KMS-11 (cell line): ENCODE measurements around the gene SUZ12.
"Not testable (repeated sequence)": the region's sequence is repeated elsewhere in the genome, so short reads cannot be mapped to it uniquely, and the experiment has no call there.

ENCODE experiments used
- H2AFZ ChIP-seq: fragments of 200-600 bp; sonication (generic); 2 replicates; pipeline ENCODE4 v1.6.1; 2016; ENCODE audit warnings: antibody characterized with exemption, mixed run types, low read depth
- H3K27ac ChIP-seq: fragments of 200-600 bp; sonication (generic); 2 replicates; pipeline ENCODE4 v1.6.1; 2016; ENCODE audit warnings: mild to moderate bottlenecking, mixed run types
- H3K27me3 ChIP-seq: fragments of 200-600 bp; sonication (generic); 2 replicates; pipeline ENCODE4 v1.6.1; 2017; ENCODE audit warnings: mild to moderate bottlenecking, low read depth, mixed run types, moderate library complexity; ENCODE audit not compliant: insufficient read depth
- H3K36me3 ChIP-seq: fragments of 200-600 bp; sonication (generic); 2 replicates; pipeline ENCODE4 v1.6.1; 2017; ENCODE audit warnings: mild to moderate bottlenecking, mixed run types; ENCODE audit not compliant: insufficient read depth
- H3K4me1 ChIP-seq: fragments of 200-600 bp; sonication (generic); 2 replicates; pipeline ENCODE4 v1.6.1; 2016; ENCODE audit warnings: mild to moderate bottlenecking, low read depth, mixed run types; ENCODE audit not compliant: poor library complexity, severe bottlenecking
- H3K4me2 ChIP-seq: fragments of 200-600 bp; sonication (generic); 2 replicates; pipeline ENCODE4 v1.7.0; 2016; ENCODE audit warnings: mild to moderate bottlenecking, mixed run types
- H3K4me3 ChIP-seq: fragments of 200-600 bp; sonication (generic); IDR thresholded peaks from 2 replicates; pipeline ENCODE4 v1.6.1; 2017; ENCODE audit warnings: low read depth, low read length, mixed read lengths; ENCODE audit not compliant: insufficient read depth
- H3K79me2 ChIP-seq: fragments of 200-600 bp; sonication (generic); 2 replicates; pipeline ENCODE4 v1.6.1; 2016; ENCODE audit warnings: low read depth, mixed run types; ENCODE audit not compliant: insufficient read depth
- H3K9ac ChIP-seq: fragments of 200-600 bp; sonication (generic); 2 replicates; pipeline ENCODE4 v1.6.1; 2016; ENCODE audit warnings: mild to moderate bottlenecking, mixed run types
- H4K20me1 ChIP-seq: fragments of 200-600 bp; sonication (generic); 2 replicates; pipeline ENCODE4 v1.6.1; 2016; ENCODE audit warnings: mild to moderate bottlenecking, mixed run types; ENCODE audit not compliant: insufficient read depth
- TF ChIP-seq, protein P1 (sequence below): fragments of 200-600 bp; sonication (generic); conservative IDR thresholded peaks from 2 replicates; pipeline ENCODE4 v1.6.1; 2017; ENCODE audit warnings: low read depth, mild to moderate bottlenecking, antibody characterized with exemption, low read length, moderate library complexity, mixed read lengths

The SUZ12 gene

DNA sequence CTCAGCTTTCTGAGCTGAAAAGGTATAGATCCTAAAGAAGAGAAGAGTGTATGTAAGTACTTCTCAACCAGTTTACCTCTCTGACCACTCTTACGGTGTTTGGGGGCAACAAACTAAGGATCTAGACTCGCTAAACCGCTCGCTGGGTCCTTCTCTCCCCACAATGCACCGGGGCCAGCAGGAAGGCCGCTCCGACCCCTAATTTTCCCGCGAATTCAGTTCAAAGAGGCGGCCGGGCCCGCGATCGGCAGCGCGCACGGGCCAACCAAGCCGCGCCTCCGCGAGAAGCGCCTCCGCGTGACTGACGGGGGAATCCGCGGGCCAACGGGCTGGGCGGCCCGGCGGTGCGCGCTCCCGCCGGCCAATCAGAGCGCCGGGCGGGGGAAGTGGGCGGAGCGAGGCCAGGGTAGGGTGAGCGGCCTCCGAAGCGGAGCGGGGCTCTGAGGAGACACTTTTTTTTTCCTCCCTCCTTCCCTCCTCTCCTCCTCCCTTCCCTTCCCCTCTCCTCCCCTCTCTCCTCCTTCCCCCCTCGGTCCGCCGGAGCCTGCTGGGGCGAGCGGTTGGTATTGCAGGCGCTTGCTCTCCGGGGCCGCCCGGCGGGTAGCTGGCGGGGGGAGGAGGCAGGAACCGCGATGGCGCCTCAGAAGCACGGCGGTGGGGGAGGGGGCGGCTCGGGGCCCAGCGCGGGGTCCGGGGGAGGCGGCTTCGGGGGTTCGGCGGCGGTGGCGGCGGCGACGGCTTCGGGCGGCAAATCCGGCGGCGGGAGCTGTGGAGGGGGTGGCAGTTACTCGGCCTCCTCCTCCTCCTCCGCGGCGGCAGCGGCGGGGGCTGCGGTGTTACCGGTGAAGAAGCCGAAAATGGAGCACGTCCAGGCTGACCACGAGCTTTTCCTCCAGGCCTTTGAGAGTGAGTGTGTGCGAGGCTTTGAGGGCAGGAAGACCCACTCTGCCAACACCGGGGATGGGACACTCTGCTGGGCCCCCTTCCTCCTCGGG lies at the start of gene SUZ12:
Gene SUZ12, plus strand, starts transcription at position 393 of the 995 bp plus-strand sequence. Its CDS starts 240 bp downstream, at position 633.
- Histone ChIP-seq H3K4me2 (peak within 1 kb of the TSS; percentile 71), H4K20me1 (peaks cover 10% of the 10 kb centered on the region), H3K4me1 (peaks cover 18% of the 10 kb centered on the region), H3K27ac (peak within 1 kb of the TSS; percentile 75), H2AFZ (peak within 1 kb of the TSS; percentile 88), H3K79me2 (peaks cover 47% of the 10 kb centered on the region), H3K9ac (peak within 1 kb of the TSS; percentile 77)
- not testable (repeated sequence) for H3K4me3 ChIP-seq, H3K36me3 ChIP-seq, H3K27me3 ChIP-seq

DNA sequence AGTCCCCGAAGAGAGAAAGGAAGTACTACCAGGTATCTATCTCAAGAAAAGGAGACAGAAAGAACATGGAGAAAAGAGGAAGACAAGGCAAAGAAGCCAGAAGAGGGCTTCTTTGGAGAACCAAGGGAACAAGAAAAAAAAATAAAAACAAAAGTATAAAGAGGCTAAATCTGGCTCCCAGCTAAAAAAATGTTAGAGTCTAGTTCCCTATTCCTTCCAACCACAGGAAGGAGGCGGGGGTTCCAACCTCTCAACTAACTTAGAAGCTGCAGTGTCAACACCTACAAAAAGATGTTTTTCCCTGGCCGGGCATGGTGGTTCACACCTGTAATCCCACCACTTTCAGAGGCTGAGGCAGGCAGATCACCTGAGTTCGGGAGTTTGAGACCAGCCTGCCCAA lies 48.7 kb upstream of the SUZ12 start:
- TF ChIP-seq, protein P1, sequence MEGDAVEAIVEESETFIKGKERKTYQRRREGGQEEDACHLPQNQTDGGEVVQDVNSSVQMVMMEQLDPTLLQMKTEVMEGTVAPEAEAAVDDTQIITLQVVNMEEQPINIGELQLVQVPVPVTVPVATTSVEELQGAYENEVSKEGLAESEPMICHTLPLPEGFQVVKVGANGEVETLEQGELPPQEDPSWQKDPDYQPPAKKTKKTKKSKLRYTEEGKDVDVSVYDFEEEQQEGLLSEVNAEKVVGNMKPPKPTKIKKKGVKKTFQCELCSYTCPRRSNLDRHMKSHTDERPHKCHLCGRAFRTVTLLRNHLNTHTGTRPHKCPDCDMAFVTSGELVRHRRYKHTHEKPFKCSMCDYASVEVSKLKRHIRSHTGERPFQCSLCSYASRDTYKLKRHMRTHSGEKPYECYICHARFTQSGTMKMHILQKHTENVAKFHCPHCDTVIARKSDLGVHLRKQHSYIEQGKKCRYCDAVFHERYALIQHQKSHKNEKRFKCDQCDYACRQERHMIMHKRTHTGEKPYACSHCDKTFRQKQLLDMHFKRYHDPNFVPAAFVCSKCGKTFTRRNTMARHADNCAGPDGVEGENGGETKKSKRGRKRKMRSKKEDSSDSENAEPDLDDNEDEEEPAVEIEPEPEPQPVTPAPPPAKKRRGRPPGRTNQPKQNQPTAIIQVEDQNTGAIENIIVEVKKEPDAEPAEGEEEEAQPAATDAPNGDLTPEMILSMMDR = no peak
- H3K79me2 ChIP-seq = peaks cover 5% of the 10 kb centered on the region; the same call in 1 of the 2 replicates

DNA sequence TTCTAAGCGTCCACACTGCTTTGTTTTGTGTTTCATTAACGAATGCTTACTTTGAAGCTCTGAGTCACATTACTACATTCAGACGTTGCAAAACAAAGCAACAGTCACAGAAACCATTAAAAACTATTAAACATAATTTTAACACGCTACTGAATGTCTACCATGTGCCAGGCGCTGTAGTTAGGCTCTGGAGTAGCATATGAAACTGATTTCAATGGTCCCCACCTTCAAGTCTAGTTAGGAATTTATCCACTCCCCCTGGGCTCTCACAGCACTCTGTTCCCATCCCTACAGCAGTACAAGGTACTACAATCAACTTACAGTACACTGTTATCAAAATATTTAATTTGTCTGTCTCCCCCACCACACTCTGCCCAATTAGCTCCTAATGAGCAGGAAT lies 35.9 kb upstream of the SUZ12 start:
- Histone ChIP-seq H3K4me2 (peak overlapping the region; percentile 93), H3K4me3 (no peak overlapping the region), H3K27ac (peak overlapping the region; percentile 10; the same call in 1 of the 2 replicates), H3K9ac (peak overlapping the region; percentile 49; the same call in 1 of the 2 replicates), H2AFZ (peak overlapping the region; percentile 38; the same call in 1 of the 2 replicates), H3K36me3 (peaks cover 6% of the 10 kb centered on the region; the same call in 1 of the 2 replicates), H4K20me1 (no peaks in the 10 kb centered on the region), H3K79me2 (peaks cover 37% of the 10 kb centered on the region), H3K27me3 (no peaks in the 10 kb centered on the region), H3K4me1 (peaks cover 25% of the 10 kb centered on the region)
- TF ChIP-seq, protein P1 = no peak

More for the DNA sequence above, 48.7 kb upstream of the SUZ12 start:
- Histone ChIP-seq H3K27ac (no peak overlapping the region), H3K27me3 (no peaks in the 10 kb centered on the region), H3K4me3 (no peak overlapping the region), H3K4me2 (no peak overlapping the region), H3K36me3 (peaks cover 37% of the 10 kb centered on the region), H2AFZ (no peak overlapping the region), H3K4me1 (no peaks in the 10 kb centered on the region), H4K20me1 (no peaks in the 10 kb centered on the region), H3K9ac (no peak overlapping the region)

DNA sequence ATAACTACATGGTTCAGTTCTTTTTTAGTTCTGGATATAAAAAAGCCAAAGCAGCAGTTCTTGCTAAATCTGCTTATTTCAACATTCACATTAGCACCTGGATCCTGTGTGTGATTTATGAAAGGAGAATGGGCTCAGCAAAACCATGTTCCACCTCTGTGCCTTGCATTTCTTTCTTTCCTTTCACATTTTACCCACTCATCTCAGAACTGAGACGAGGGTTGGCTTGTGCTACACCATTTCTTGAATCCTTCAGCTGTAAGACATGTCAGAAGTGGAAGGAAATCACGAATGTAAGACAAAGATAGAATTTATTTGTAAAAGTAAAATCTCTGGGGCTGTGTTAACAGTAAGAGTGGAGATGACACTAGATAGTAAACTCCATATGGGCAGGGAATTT lies 34.1 kb upstream of the SUZ12 start:
- H2AFZ ChIP-seq = peak overlapping the region; percentile 80
- peaks cover 4% of the 10 kb centered on the region; the same call in 1 of the 2 replicates for H3K36me3 ChIP-seq
- H3K79me2 ChIP-seq = peaks cover 35% of the 10 kb centered on the region
- H3K9ac ChIP-seq = no peak overlapping the region
- no peak overlapping the region for H3K4me3 ChIP-seq
- peak overlapping the region; percentile 39; the same call in 1 of the 2 replicates for H3K4me2 ChIP-seq
- H4K20me1 ChIP-seq = no peaks in the 10 kb centered on the region
- peak overlapping the region; percentile 58; the same call in 1 of the 2 replicates for H3K27ac ChIP-seq
- TF ChIP-seq, protein P1 = no peak
- H3K4me1 ChIP-seq = peaks cover 25% of the 10 kb centered on the region
- H3K27me3 ChIP-seq = no peaks in the 10 kb centered on the region
